H9 (cell line): ENCODE data around the gene SLC4A3. TPM values are rescaled to one million over a fixed set of nuclear protein-coding genes. Genes with fewer than 3 reads are reported as not detected.

Source experiments
- DNase-seq: peaks from one replicate; pipeline ENCODE4 v3.0.0-alpha.2; 2017
- H2AFZ ChIP-seq: one replicate; pipeline ENCODE4 v1.6.1; 2013; ENCODE audit warnings: mild to moderate bottlenecking, low read length, control low read depth, moderate library complexity
- H2AK5ac ChIP-seq: 2 replicates; pipeline ENCODE4 v1.6.1; 2013; ENCODE audit warnings: low read length, control low read depth, mixed read lengths; ENCODE audit not compliant: insufficient read length
- H2BK120ac ChIP-seq: one replicate; pipeline ENCODE4 v1.6.1; 2013; ENCODE audit warnings: low read depth, mild to moderate bottlenecking, low read length, control low read depth, inconsistent platforms; ENCODE audit not compliant: poor library complexity, severe bottlenecking
- H2BK12ac ChIP-seq: 2 replicates; pipeline ENCODE4 v1.6.1; 2013; ENCODE audit warnings: low read length, control low read depth, mixed read lengths, low read depth; ENCODE audit not compliant: insufficient read length
- H2BK15ac ChIP-seq: 2 replicates; pipeline ENCODE4 v1.6.1; 2013; ENCODE audit warnings: low read depth, low read length, control low read depth
- H2BK20ac ChIP-seq: one replicate; pipeline ENCODE4 v1.6.1; 2013; ENCODE audit warnings: low read depth, mild to moderate bottlenecking, low read length, control low read depth, inconsistent platforms; ENCODE audit not compliant: poor library complexity, severe bottlenecking
- H2BK5ac ChIP-seq: 2 replicates; pipeline ENCODE4 v1.6.1; 2013; ENCODE audit warnings: low read length, control low read depth, mixed read lengths; ENCODE audit not compliant: insufficient read length
- H3K14ac ChIP-seq: 2 replicates; pipeline ENCODE4 v1.6.1; 2013; ENCODE audit warnings: low read length, control low read depth; ENCODE audit not compliant: insufficient read depth
- H3K18ac ChIP-seq: 2 replicates; pipeline ENCODE4 v1.6.1; 2013; ENCODE audit warnings: low read depth, mild to moderate bottlenecking, mixed read lengths, low read length, control low read depth; ENCODE audit not compliant: insufficient read length
- H3K23ac ChIP-seq: 2 replicates; pipeline ENCODE4 v1.6.1; 2013; ENCODE audit warnings: low read length, control low read depth, mixed read lengths, low read depth; ENCODE audit not compliant: insufficient read length
- H3K23me2 ChIP-seq: 2 replicates; pipeline ENCODE4 v1.6.1; 2013; ENCODE audit warnings: low read depth, mild to moderate bottlenecking, mixed read lengths, low read length, control low read depth; ENCODE audit not compliant: insufficient read length, poor library complexity, severe bottlenecking
- H3K27ac ChIP-seq: 2 replicates; pipeline ENCODE4 v1.5.1; 2013; ENCODE audit warnings: low read length, control low read depth, mixed read lengths, low read depth; ENCODE audit not compliant: insufficient read length
- H3K27me3 ChIP-seq: 2 replicates; pipeline ENCODE4 v1.6.1; 2013; ENCODE audit warnings: low read length, control low read depth, inconsistent platforms; ENCODE audit not compliant: insufficient read depth
- H3K4ac ChIP-seq: 2 replicates; pipeline ENCODE4 v1.6.1; 2013; ENCODE audit warnings: low read depth, mild to moderate bottlenecking, control low read depth, inconsistent platforms, low read length, moderate library complexity
- H3K4me1 ChIP-seq: 2 replicates; pipeline ENCODE4 v1.6.1; 2013; ENCODE audit warnings: low read length, control low read depth, inconsistent platforms; ENCODE audit not compliant: insufficient read depth
- H3K4me2 ChIP-seq: 2 replicates; pipeline ENCODE4 v1.6.1; 2013; ENCODE audit warnings: low read length, control low read depth, mixed read lengths; ENCODE audit not compliant: insufficient read length, insufficient read depth
- H3K56ac ChIP-seq: 2 replicates; pipeline ENCODE4 v1.6.1; 2013; ENCODE audit warnings: low read depth, mild to moderate bottlenecking, mixed read lengths, low read length, control low read depth; ENCODE audit not compliant: insufficient read length
- H3K79me1 ChIP-seq: 2 replicates; pipeline ENCODE4 v1.6.1; 2013; ENCODE audit warnings: low read depth, mild to moderate bottlenecking, moderate library complexity, low read length, control low read depth, inconsistent platforms; ENCODE audit not compliant: insufficient read depth, poor library complexity, severe bottlenecking
- H3K79me2 ChIP-seq: 2 replicates; pipeline ENCODE4 v1.6.1; 2013; ENCODE audit warnings: low read length, control low read depth, inconsistent platforms; ENCODE audit not compliant: insufficient read depth
- H3K9ac ChIP-seq: 2 replicates; pipeline ENCODE4 v1.6.1; 2013; ENCODE audit warnings: low read length, control low read depth, mixed read lengths; ENCODE audit not compliant: insufficient read length; ENCODE audit errors: extremely low read depth
- H3K9me3 ChIP-seq: one replicate; pipeline ENCODE4 v1.6.1; 2013; ENCODE audit warnings: low read depth, low read length, inconsistent platforms; ENCODE audit not compliant: control insufficient read depth
- H3T11ph ChIP-seq: one replicate; pipeline ENCODE4 v1.6.1; 2013; ENCODE audit warnings: mild to moderate bottlenecking, low read length, control low read depth, inconsistent platforms
- H4K20me1 ChIP-seq: one replicate; pipeline ENCODE4 v1.6.1; 2013; ENCODE audit not compliant: control insufficient read depth, insufficient read length, insufficient read depth
- H4K5ac ChIP-seq: 2 replicates; pipeline ENCODE4 v1.6.1; 2013; ENCODE audit warnings: low read depth, mild to moderate bottlenecking, mixed read lengths, low read length, control low read depth; ENCODE audit not compliant: insufficient read length
- H4K8ac ChIP-seq: replicated peaks from 2 replicates; pipeline ENCODE4 v1.6.1; 2013; ENCODE audit warnings: low read length, control low read depth, mixed read lengths, low read depth; ENCODE audit not compliant: insufficient read length
- H4K91ac ChIP-seq: 2 replicates; pipeline ENCODE4 v1.6.1; 2013; ENCODE audit warnings: low read depth, mild to moderate bottlenecking, moderate library complexity, mixed read lengths, low read length, control low read depth; ENCODE audit not compliant: insufficient read length
- H3K27ac Mint-ChIP-seq, 3 experiments: 2 replicates in 2 of 3; 3 replicates in 1 of 3; pipeline ENCODE4 v1.8.0; 2020 to 2021; ENCODE audit warnings: mixed read lengths in 3 of 3, mild to moderate bottlenecking in 1 of 3, moderate library complexity in 1 of 3
- H3K27me3 Mint-ChIP-seq: 2 replicates; pipeline ENCODE4 v1.8.0; 2021; ENCODE audit warnings: low read depth, mild to moderate bottlenecking, moderate library complexity, mixed read lengths
- H3K36me3 Mint-ChIP-seq, 3 experiments: 2 replicates in 2 of 3; 3 replicates in 1 of 3; pipeline ENCODE4 v1.8.0; 2020 to 2021; ENCODE audit warnings: low read depth in 3 of 3, mixed read lengths in 3 of 3; ENCODE audit not compliant: insufficient read depth in 1 of 3
- H3K4me1 Mint-ChIP-seq, 2 experiments: 2 replicates each; pipeline ENCODE4 v1.8.0; 2020; ENCODE audit warnings: mixed read lengths in 2 of 2
- H3K4me3 Mint-ChIP-seq, 2 experiments: 2 replicates in 1 of 2; 3 replicates in 1 of 2; pipeline ENCODE4 v1.8.0; 2020 to 2021; ENCODE audit warnings: mild to moderate bottlenecking in 2 of 2, mixed read lengths in 2 of 2, moderate library complexity in 1 of 2
- H3K9me3 Mint-ChIP-seq, 2 experiments: 2 replicates in 1 of 2; 3 replicates in 1 of 2; pipeline ENCODE4 v1.8.0; 2020; ENCODE audit warnings: mild to moderate bottlenecking in 2 of 2, mixed read lengths in 2 of 2, moderate library complexity in 1 of 2
- WGBS: extraction: QIAGEN DNeasy Blood & Tissue Kit; methylation state at CpG from one replicate; pipeline ENCODE4 v1.1.7; 2013; ENCODE audit warnings: missing lambda C conversion rate, low lambda C conversion rate, mixed read lengths; ENCODE audit not compliant: insufficient read length; ENCODE audit errors: extremely low coverage; 5-methylcytosine and 5-hydroxymethylcytosine counted together
- total RNA-seq: library from RNA; stranded (reverse); gene quantifications from 2 replicates; pipeline ENCODE4 v1.2.1, GENCODE V29; 2021
- TF ChIP-seq, protein P1 (sequence below): fragments of 200-600 bp; sonication (generic); conservative IDR thresholded peaks from 3 replicates; pipeline ENCODE4 v1.8.0; 2021; ENCODE audit warnings: antibody characterized with exemption, mild to moderate bottlenecking

Gene SLC4A3
- total RNA-seq, 1 experiment from 2014 or later, result 11.1 TPM

DNA sequence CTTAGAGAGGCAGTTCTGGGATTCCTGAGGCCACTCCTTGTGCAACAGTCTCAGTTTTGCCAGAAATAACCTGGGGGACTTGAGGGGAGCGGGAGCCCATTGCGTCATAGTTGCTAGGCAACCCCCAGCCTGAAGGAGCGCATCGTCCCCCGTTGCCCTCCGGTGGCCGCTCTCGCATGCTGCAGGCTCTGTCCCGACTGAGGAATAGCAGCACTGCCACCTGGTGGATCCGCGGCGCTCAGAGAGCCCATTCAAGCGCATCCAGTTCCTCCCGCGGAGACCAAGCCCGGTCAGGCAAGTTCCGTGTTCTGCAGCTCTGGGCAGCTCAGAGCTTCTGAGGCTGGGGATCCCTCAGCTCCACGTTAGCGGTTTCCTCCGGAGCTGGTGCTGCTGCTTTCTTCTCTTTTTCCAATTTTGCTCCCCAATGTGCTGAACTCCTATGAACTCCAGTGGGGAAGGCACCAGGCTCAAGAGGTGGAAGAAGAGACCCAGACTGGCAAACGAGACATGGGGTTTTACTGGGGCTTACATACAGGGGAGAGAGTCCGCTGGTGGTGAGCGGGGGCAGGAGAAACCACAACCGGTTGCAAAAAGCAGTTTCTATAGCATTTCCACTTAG, 15.1 kb downstream of the SLC4A3 start:
- no CpG with 5 or more reads among the region's 24 CpGs for whole genome bisulfite sequencing
- Histone ChIP-seq H3K4me1 (peaks cover 2% of the 10 kb centered on the region; the same call in 1 of the 2 replicates), H2BK20ac (no peak overlapping the region), H2BK5ac (no peak overlapping the region), H4K91ac (no peak overlapping the region), H3K18ac (no peak overlapping the region), H3K56ac (no peak overlapping the region), H3K79me2 (no peaks in the 10 kb centered on the region), H3K9me3 (no peaks in the 10 kb centered on the region), H2AK5ac (no peak overlapping the region), H2BK120ac (no peak overlapping the region), H3K4ac (no peak overlapping the region), H4K20me1 (no peaks in the 10 kb centered on the region), H3K27ac (no peak overlapping the region), H2BK15ac (no peak overlapping the region), H3K23ac (no peak overlapping the region), H4K5ac (no peak overlapping the region), H3K14ac (no peak overlapping the region), H3K23me2 (peaks cover 3% of the 10 kb centered on the region), H3K27me3 (no peaks in the 10 kb centered on the region), H4K8ac (no peak overlapping the region), H2BK12ac (no peak overlapping the region), H3K9ac (no peak overlapping the region), H3K79me1 (no peaks in the 10 kb centered on the region), H3T11ph (no peak overlapping the region), H3K4me2 (no peak overlapping the region), H2AFZ (no peak overlapping the region)
- DNase-seq, result peak; percentile 98
- H3K27ac Mint-ChIP-seq, result no peak overlapping the region; a peak in 1 of 7 replicates
- peak overlapping the region in 1 of 2 experiments; percentile 13; a peak in 1 of 5 replicates for H3K4me3 Mint-ChIP-seq
- peaks cover 25 to 35% of the 10 kb centered on the region in 2 experiments for H3K4me1 Mint-ChIP-seq
- TF ChIP-seq, protein P1, sequence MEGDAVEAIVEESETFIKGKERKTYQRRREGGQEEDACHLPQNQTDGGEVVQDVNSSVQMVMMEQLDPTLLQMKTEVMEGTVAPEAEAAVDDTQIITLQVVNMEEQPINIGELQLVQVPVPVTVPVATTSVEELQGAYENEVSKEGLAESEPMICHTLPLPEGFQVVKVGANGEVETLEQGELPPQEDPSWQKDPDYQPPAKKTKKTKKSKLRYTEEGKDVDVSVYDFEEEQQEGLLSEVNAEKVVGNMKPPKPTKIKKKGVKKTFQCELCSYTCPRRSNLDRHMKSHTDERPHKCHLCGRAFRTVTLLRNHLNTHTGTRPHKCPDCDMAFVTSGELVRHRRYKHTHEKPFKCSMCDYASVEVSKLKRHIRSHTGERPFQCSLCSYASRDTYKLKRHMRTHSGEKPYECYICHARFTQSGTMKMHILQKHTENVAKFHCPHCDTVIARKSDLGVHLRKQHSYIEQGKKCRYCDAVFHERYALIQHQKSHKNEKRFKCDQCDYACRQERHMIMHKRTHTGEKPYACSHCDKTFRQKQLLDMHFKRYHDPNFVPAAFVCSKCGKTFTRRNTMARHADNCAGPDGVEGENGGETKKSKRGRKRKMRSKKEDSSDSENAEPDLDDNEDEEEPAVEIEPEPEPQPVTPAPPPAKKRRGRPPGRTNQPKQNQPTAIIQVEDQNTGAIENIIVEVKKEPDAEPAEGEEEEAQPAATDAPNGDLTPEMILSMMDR, result peak; percentile 100
- H3K9me3 Mint-ChIP-seq, result no peaks in the 10 kb centered on the region
- H3K27me3 Mint-ChIP-seq, result peaks cover 14% of the 10 kb centered on the region
- peaks cover 0 to 13% (median 2%) of the 10 kb centered on the region in 3 experiments; a peak in 3 of 7 replicates for H3K36me3 Mint-ChIP-seq
